A204.1 (cell line): ENCODE measurements around the gene CRYBG3.

Experiments
- FAIRE-seq: peaks from 2 replicates; lab custom pipeline; 2012; peaks lifted over from hg19 to GRCh38; lab: Jason Lieb, UNC

CRYBG3 gene

DNA sequence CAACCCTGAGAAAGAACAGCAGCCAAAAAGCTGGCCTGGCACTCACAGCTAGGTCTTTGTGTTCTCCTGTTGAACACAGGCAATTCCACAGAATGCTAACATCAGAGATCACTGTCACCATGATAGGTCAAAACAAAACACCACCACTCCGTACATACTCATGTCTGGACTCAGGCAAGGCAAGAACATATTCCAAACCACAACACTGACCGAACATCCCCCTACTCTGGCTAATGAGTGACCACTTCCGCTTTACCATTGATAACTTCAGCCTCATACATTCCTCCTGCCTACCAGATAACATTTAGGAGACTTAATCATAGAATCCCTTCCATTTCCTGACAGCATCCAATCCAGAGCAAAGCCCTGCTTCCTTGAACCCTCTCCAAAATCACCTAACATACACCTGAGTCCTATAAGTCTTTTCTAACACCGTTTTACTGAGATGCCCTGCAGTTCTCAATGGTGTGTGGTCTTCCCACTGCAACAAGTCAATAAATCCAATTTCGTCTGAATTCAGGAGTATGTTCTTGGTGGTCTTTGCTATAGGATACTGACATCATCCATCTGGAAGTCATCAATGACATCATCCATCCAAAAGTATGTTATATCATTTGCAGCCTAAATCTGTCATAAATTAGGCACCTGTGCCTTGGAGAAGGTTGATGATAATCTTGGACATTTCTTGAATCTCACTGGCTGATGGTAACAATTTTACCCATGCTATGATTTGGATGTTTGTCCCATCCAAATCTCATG lies 126.7 kb downstream of the CRYBG3 start:
- no peak for FAIRE-seq

DNA sequence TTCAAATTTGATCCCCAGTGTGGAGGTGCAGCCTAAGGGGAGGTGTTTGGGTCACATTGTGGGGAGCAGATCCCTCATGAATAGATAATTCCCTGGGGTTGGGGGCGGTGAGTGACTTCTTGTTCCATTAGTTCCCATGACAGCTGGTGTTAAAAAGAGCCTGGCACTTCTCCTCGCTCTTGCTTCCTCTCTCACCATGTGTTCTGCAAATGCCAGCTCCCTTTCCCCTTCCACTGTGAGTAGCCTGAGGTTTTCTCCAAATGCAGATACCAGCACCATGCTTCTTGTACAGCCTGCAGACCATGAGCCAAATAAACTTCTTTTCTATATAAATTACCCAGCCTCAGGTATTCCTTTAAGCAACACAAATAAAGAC lies 127.3 kb downstream of the CRYBG3 start:
- FAIRE-seq: no peak

DNA sequence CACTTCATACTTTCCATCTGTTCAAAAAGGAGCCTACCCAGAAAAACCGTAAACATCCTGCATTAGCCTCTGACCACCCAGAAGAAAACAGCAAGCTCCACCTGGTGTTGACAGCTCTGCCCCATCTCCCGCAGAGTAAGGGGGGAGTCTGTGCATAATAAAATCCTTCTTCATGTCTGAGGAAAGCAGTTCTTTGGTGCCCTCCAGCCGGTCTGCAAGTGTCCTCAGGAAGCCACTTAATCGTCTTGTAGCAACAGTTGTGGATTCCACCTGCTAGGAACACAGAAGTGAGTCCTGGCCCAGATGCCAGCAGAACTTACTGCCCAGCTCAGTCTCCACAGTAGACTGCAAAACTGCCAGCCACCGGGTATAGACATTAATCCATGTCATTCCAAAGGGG lies 127.9 kb downstream of the CRYBG3 start:
- FAIRE-seq: no peak

DNA sequence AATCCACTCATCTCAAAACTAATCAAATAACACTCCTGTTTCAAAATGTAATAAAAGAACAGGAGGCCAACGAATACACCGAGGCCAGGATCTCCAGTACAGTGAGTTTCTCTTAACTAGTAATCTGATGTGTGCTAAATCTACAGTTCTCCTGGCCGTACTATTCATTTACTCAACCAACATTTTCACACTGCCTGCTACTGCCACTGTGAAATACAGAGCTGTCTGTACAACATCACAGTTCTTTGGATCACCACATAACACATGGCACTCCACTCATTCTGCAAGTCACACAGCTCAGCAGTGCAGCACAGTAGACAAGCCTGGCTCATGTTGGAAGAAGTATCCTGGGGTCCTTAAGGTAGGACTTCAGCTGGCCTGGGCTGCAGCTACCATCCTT lies 128.5 kb downstream of the CRYBG3 start:
- FAIRE-seq: no peak

DNA sequence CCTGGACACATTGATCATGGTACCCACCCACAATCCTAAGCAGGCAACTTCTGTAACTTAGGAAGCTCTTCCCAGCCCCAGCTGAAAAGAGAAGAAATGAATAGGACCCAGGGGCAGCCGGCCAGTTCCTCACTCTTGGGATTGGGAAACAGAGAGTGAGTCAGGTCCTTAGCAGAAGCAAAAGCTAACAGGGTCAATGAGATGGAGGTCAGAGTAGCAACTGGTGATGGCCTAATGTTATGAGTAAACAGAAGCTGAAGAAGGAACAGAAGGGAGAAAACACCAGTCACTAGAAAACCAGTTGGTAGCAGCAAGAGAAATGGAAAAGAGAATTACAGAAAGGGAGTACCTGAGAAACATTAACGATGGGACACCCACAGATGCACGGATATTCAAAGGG lies 130.5 kb downstream of the CRYBG3 start:
- FAIRE-seq: no peak

DNA sequence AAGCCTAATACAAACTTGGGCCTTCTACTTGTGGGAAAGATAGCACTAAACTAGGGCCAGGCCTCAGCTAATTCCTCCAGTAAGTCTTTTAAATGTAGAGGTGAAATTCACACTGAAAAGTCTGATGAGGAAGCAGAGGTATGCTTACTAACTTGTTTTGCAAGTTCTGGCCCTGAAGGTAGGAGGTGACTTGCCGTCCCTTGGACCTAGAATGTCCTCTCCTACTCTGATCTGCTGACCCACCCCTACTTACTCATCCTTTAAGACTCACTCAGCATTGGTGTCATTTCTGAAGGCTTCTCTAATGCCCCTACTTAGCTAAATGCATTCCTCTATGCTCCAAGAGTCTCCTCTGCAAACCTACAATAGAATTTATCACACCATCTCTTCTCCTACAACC lies 131.1 kb downstream of the CRYBG3 start:
- FAIRE-seq: no peak

DNA sequence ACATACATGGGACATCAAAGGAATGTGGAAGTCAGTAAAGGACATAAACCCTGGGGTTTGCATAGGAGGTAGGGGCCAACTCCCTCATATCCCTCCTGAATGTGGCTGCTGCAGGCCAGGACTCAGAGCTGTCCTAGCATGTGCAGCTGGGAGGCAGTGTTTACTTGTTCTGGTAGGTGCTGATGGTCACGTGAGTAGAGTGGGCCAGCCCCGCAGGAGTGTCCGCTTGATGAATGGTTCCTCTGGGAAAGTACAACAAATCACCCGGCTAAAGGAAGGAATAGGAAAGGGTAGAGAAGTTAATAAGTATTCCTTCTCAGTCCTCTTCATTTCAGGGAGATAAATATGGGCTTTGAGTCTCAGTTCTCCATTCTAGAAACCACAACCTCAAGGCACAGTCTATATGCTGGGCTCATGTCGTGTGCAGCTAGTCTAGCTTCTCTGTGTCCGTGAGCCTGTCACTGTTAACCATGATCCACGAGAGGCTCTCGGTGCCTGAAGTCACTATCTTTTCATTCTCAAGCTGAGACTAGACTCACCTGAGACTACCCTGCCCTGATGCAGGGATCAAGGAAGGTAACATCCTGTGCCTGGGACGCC lies 132.5 kb downstream of the CRYBG3 start:
- no peak for FAIRE-seq

DNA sequence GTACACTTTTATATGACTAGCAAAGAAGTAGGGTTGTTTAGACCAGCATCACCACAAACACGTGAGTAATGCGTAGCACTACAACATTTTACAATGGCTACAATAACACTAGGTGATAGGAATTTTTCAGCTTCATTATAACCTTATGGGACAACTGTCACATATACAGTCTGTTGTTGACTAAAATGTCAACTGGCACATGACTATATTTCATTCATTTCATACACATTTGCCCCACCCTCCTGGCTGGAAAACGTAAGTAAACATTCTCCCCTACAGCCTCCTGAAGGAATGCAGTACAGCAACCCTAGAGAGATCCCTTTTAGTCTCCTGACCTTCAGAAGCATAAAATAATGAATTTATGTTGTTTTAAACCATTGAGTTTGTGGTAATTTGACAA lies 134.2 kb downstream of the CRYBG3 start:
- no peak for FAIRE-seq

DNA sequence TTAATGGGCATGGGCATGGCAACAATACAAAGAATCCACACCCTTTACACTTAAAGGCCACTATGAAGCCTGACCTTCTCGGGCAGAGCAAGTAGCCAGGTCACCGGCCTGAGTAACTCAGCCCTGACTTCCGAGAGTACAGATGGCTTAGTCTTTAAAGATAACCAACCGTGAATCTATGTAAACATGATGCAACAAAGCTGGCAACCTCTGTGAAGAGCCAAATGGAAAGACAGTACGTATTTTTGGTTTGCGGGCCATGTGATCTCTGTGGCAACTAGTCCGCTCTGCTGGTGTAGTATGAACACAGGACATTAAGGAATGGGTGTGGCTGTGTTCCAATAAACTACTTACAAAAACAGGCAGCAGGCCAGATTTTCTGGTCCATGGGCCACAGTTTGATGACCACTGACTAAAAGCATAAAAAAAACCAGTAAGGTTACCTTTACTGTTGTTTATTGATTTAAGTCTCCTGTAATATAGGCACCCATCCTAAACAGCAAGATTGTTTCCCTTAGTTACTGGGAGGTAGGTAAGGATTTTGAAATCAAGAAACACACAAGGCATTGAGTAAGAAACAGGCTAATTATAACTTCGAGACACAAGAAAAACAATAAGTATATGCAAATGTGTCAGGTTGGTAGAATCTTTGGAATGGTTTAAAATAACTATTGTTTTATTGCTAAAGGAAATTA lies 136.0 kb downstream of the CRYBG3 start:
- no peak for FAIRE-seq

DNA sequence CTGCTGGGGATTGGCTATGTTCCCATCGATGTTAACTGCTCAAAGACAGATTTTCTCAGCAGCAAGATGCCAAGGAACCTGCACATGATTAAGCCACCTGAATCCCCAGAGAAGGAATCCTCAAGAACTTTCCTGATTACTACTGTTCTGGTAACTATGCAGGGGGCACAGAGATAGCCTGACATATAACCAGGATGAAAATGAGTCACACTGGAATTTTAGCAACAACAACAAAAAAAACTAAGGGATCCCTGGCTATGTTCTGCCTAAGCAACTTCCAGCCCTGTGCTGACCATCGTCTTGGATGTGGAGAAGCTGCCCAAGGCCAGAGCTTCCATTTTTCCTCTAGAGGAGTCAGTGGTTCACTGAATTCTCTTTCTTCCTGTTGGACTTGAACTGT lies 136.6 kb downstream of the CRYBG3 start:
- no peak for FAIRE-seq

DNA sequence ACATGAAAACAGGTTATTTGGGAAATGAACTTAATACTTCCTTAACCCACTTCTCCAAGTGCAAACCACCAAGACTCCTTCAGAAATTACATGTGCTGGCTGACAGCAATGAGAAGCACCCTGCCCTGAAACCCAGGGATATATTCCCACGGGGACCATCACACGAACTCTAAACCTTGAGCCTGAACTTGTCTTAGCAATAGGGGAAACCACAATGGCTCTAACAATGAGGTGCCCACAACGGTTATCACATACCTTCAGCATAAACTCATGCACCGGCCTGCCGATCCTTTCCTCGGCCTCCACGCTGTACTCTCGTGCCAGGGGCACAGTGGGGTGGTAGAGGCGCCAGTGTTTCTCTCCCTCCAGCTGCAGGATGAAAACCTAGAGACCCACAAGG lies 137.0 kb downstream of the CRYBG3 start:
- FAIRE-seq: no peak

DNA sequence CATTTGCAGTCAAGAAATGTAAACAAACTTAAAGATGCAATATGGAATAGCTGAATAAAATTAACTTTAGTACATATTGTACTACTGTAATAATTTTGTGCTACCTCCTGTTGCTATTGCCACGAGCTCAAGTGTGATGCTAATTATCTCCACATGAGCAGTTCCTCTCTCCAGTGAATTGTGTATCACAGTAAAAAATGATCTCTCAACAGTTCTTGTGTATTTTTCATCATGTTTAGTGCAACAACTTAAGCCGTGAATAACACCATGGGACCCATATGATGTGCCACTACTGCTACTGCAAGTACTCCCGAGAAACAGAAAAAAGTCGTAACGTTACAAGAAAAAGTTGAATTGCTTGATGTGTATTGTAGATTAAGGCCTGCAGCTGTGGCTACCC lies 138.1 kb downstream of the CRYBG3 start:
- FAIRE-seq: no peak

DNA sequence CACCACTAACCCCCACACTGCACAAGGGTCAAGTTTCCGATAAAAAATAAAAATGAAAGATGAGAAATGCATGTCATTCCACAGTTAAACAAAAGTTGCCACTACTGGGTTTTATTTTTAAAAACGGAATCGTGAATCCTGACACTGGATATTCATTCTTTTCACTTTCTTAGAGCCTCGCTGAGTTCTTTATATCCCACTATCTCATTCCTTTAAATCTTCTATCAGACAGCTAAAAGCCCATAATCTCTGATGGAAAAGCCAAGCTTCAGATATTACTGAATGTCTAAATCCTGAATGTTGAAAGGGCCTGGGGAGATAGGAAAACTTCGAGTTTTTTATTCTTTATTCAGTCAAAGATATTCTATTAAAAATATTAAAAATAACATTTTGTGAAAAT lies 138.7 kb downstream of the CRYBG3 start:
- FAIRE-seq: no peak

DNA sequence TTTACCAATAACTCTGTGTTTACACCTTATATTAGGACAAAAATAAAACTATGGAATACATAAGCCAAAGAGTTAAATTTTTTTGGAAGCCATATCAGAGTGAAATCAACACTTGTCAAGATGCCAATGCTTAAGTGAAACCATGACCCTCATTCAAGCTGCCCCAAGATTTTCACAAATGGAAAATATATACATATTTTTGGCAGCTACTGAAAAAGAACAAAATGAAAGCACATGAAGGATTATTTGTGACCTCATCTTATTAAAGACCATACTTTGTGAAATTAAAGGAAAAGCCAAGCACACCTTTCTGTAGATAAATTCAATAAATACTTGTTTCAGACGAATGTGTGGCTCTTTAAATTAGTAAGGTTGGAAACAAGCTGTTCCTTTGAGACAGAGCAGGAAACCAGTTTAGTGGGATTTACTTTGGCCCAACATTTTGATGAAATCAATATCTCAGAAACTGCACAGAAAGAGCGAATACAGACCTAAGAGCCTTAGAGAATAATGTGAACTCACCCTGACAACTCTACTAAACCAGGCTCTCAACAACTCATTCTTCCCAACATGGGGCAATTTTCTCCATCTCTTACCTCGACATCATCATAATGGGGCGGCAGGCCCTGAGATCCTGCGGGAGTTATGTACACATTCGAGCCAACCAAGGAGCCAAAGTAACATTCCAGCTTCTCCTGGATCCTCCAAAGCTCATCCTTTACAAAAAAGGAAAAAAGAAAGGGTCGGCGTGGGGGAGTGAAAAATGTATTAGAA lies 139.4 kb downstream of the CRYBG3 start:
- no peak for FAIRE-seq

DNA sequence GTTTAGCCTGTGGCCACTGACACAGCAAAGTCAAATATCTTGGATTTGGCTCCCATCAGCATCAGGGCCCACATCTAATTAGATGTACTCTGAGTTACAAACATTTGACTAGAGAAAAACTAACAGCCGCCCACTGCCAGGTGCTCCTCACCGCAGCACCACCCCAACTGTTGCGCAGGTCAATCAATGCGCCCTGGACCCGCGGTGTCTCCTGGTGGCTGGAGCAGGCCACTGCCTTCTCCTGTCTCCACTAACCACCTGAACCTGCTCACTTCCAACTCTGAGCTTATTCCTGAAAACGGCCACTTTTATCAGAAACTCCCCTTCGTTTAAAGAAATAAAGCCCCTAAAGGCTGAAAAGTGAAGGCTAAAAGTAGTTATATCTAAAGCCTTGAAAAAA lies 146.2 kb downstream of the CRYBG3 start:
- FAIRE-seq: no peak

DNA sequence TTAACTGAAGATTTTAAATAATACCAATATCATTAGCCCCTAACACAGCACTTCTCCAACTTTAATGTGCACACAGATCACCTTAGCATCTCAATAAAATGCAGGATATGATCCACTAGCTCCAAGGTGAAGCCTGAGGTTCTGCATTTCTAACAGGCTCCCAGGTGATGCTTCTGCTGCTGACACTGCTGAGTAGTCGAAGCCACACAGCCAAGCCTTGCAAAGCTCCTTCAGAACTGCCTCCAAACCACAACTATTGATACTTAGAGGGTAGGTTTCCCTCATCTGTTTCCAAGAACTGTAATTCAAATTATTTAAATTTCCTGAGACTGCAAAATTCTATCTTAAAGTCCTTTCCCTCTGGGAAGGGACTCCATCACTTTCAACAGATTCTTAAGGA lies 146.6 kb downstream of the CRYBG3 start:
- no peak for FAIRE-seq

DNA sequence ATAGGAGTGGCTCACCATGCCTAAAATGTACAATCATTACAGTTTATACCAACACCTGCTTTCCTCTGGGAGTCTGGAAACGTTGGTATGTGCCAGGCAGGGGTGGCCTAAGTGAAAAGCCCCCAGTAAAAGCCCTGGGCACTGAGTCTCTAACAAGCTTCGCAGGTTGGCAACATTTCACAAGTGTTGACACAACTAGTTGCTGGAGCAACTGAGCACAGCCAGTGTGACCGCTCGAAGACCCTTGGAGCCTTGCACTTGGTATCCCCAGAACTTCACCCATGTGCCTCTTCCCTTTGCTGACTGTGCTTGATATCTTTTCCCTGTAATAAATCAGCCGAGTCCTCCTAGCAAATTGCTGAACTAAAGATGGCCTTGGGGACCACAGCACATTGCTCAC lies 147.7 kb downstream of the CRYBG3 start:
- no peak for FAIRE-seq

DNA sequence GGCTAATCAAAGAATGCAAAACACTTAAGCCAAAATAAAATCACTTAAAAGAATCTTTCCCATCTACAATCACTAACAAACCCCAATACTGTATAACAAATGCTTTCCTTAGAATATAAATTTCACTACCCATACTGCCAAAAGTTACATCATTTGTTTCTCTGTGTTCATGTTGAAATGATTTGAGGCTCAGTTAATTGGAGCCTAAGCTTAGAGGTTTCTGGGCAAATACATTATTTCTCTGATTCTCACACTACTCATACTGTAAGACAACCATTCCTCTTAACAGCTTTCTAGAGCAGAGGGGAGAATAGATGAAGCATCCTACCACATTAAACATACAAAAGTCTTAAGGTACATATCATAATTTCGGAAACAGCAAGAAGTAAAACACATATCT lies 148.3 kb downstream of the CRYBG3 start:
- no peak for FAIRE-seq

DNA sequence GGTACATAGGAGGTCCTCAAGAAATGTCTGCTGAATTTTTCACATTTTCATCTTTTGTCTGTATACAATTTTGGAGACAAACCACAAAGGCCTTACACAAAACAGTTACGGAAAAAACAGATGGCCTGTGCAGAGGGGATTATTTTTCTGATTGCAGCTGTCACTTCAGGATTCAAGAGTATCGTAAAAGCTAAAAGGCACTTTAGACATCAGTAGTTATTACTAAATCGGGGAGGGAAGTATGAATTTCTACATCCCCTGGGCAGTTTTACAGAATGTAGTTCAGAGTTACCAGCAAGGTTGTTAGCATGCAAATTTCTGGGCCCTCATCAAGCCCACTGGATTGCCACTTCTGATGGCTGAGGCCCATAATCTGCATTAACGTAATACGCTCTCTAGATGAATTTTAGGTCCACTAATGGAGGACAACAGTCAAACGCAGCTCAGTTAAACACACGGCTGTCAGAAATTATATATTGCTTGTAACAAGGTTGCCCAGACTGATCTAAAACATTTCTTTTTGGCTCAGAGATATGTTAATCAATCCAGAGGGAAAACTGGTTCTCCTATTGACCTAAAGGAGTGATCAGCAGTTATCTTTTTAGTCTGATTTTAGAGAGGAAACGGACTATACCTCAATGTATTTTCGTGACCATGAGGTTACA lies 149.3 kb downstream of the CRYBG3 start:
- FAIRE-seq: no peak

DNA sequence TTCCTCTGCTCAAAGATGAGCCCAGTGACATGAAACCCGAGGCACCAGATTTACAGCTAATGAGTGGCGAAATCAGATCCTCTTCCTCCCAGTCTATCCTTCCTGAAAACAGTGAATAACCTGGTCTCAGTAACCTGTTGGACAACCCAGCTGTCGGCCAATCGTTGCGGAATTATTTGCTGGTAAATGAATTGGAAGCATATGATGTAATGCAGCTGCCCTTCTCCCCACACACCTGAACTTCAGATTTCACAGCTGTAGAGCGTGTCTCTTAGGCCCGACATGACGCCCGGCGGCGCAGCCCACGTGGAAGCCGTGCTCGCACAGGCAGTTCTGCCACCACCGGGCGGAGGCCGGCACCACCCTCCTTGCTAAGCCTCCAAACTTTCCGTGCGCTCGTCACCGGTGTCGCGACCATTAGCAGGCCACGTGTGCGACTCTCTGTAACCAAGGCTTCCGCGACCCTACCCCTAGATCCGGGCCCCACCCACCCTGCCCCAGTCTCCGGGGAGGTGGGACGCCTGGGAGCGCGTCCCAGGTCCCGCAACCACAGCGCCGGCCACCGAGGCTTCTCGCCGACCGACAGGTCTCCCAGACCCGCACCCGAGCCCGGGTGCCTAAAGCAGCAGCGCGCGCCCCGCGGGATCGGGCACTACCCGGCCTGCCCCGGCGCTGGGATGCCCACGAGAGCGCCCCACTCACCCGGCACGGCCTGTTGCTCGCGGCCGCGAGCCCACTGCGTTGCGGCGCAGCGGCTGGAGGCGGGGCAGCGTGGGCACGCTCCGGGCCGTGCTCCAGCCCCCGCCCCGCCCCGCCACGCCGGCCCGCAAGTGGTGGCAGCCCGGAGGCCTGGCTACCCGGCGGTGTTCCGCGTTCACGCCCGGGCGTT lies 150.1 kb downstream of the CRYBG3 start, which contains the start of gene RIOX2:
TSS of gene RIOX2 (minus strand) at position 753 of the 889 bp plus-strand sequence. CDS start 4,838 bp downstream, outside the sequence.
- FAIRE-seq: no peak

DNA sequence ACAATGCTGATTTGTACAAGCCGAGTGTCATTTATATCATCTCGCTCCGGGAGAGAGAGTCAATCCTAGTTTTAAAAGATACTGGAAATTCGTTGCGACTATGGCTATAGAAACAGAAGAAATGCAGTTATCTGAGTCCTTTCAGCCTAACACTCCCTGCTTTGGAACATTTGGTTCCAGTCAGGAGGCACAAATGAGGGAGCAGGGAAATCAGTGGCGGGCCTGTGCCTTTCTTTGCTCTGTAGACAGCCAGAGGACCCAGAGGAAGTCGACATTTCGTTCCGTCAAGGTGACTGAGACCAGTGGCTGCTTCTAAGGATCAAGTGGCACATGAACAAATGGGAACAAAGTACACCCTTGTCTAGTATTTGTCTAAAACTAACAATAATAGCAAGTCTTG lies 151.2 kb downstream of the CRYBG3 start:
- FAIRE-seq: no peak
